Hematopoietic multipotent progenitor cell (in vitro differentiated cells): ENCODE results near the gene SYAP1. TPM values are rescaled to one million over a fixed set of nuclear protein-coding genes. Genes with fewer than 3 reads are reported as not detected.
"Not testable (repeated sequence)": the region's sequence is repeated elsewhere in the genome, so short reads cannot be mapped to it uniquely, and the experiment has no call there.

Experiments used
- DNase-seq, 3 donors: peaks; one replicate each; pipeline ENCODE4 v3.0.0-alpha.2; 2011 to 2015; ENCODE audit warnings: low read depth in 2 of 3, low spot score in 2 of 3
- total RNA-seq: library from RNA; depleted of rRNA; stranded (reverse); fragments of >200 nt; gene quantifications from one replicate; pipeline ENCODE4 v1.2.3, GENCODE V29; 2012

Gene SYAP1
- total RNA-seq, 1 donor, result 10.8 TPM

DNA sequence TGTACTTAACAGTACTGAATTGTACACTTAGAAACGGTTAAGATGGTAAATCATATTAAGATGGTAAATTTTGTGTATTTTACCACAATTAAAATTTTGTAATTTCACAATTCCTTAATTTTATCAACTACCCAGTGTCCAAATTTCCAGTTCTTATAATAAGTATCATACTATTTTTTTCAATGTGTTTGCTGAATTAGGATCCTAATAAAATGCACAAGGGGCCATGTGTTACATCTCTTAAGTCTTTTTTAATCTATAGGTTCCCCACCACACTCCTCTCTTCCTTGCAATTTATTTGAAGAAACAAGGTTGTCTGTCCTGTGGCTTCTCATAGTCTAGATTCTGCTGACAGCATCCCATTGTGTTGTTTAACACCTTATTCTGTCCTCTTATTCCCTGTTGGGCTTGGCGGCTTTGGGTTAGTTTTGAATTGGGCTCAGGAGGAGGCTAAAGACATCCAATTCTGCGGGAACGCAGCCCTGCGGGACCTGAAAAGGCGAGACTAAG, 533 bp upstream of the SYAP1 start:
- no peak for DNase-seq

DNA sequence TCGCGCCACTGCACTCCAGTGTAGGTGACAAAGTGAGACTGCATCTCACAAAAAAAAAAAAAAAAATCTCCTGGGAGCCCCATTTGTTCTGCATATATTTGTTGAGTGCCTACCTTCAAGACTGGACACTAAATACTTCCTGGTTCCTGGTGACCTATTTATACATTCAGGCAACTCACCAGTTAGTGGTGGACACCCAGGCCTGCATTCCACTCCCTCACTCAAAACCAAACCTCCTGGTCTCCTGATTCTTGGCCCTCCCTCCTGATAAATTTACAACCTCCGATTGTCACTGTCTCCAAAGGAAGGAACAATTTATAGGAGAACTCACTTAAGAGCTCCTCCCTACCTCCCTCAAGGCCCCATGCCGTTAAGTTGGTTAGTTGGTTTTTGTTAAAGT, 3.1 kb downstream of the SYAP1 start:
- no peak for DNase-seq

DNA sequence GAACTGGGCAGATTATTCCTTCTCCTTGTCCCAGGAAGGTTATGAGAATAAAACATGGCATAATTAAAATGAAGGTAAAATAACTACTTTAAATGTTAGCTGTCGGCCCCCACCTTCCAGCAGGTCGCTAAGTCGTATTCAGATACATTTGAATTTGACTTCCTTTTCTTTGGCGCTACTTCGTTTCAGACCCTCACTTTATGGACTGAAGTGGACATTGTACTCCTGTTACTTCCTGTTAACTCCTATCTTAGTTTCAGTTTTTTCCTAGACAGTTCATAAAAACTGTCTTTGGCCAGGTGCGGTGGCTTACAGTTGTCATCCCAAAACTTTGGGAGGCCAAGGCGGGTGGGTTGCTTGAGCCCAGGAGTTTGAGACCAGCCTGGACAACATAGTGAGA, 5.7 kb downstream of the SYAP1 start:
- no peak for DNase-seq

DNA sequence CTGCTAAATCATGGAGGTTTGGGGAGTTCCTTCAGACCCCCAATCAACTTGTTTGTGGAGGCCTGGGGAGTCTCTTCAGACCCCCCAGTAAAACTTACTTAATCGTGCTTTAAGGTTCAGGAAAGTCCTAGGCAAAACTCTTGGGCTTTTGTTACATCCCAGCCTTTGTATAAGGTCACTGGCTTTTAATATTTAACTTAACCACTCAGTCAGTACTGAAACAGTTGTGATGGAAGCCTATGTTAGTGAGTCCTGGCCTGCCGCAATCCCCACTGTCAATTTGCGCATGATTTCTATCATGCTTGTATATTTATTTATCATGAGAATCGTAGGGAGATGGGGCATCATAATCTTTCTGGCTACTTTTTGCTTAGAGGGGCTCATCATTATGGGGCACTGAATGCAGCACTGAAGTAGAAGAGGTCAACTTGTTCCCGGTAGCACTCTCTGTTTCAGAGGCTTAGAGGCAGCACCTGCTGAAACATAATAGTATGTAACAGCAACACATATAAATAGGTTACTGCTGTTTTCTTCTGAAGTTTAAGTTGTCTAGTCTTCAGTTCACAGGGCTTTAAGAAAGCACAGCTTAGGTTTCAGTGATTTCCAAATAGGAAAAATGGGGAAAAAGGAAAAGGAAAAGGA, 7.1 kb downstream of the SYAP1 start:
- not testable (repeated sequence) for DNase-seq

DNA sequence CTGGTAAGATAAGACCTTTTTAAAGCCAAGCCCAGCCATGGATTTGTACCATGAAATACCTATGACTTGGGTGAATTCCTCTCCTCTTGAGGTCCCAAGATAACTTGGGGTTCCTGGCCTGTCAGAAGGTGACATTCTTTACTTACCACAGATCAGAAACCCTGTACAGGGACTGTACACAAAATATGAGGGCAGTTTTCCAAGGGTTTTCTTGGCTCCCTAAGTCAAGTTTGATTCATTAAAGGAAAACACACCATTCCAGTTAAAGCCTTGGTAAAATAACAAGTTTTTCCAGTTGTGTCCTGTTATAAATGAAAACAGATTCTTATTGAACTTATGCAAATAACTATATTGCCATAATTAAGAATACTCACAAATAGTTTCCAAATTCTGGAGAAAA, 8.2 kb downstream of the SYAP1 start:
- DNase-seq, result no peak

DNA sequence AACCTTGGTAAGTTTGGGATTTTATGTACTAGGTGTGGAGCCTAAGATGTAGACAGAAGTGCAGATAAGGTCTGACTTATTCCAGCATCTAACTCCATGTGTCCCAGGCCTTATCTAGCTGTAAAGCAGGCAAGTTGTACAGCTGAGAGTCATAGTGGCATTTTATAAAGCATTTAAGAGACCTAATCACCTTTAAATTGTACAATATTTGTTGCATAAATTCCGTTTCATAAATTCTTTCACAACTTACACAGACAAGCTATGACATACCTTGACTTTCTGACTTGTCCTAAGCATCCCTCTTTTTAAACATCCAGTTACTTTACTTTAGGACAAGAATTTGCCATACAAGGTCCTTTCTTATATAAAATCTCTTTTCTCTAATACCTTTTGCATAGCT, 11.0 kb downstream of the SYAP1 start:
- DNase-seq, result no peak

DNA sequence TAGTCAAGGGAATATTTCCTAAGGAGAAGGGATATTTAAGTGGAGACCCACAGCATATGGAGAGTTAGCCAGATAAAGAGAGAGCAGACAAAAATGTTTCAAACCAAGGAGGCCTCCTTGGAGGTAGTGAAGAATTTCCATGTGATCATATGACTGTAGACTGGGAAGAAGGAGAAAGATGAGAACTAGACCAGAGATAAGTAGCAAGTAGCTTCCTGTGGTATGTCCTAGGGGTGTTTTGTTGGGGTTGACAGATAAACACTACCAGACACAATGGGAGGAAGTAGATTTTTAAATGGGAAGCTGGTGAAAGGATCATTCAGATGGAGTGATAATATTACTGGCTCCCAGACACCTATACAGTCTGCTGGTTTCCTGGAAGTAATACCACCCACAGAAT, 13.6 kb downstream of the SYAP1 start:
- DNase-seq, result no peak

DNA sequence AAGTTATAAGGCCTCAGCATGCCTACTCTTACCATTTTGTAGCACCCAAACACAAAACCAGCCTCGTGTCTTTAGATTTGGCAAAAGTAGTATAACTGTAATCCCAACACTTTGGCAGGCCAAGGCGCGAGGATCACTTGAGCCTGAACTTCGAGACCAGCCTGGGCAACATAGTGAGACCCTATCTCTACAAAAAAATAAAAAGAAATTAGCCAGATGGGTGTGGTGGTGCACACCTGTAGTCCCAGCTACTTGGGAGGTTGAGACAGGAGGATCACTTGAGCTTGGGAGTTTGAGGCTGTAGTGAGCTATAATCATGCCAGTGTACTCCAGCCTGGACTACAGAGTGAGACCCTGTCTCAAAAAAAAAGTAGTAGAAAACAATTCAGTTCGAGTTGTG, 17.6 kb downstream of the SYAP1 start:
- no peak for DNase-seq

DNA sequence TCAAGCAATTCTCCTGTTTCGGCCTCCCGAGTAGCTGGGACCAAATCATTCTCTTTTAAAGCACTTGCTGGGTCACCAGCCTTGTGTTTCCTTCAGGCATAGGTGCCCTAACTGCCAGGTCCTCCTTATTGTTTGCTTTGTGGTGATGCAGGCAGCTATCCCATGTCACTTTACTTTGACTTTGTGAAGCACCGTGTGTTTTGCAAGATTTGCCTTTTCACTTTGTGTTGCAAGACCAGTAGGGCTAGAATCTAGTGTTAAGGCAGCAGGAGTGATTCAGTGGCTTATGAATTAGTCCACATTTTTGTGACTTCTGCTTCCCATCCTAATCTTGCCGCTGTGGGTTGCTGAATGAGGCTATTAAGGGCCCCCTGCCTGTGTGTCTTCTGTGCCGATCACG, 20.2 kb downstream of the SYAP1 start:
- DNase-seq, result no peak

DNA sequence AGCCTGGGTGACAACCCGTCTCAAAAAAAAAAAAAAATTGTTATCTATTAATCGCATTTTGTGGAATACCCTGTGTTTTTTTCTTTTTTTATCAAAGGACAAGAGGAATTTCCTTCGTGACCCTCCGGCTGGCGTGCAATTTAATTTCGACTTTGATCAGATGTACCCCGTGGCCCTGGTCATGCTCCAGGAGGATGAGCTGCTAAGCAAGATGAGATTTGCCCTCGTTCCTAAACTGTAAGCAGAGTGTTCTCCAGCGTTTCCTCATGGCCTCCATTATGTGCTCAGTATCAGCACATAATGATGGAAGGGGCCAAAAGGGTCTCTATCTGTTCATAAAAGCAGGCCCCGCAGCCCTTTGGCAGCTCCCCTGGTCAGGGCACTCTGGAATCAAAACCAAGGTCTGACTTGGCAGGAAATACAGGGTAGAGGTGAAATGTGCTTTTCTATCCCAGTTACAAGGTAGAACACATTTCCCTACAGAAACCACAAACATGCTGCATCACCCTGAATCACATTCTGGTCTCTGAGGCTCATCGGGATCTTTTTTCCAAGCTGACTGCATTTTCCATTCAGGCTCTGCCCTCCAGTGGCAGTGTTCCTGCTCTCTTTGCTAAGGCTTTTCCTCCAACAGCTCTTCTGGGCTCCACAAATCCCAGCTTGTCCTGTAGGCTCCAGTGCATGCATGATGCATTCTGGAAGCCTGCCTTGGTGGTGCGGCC, 24.4 kb downstream of the SYAP1 start:
- no peak for DNase-seq

DNA sequence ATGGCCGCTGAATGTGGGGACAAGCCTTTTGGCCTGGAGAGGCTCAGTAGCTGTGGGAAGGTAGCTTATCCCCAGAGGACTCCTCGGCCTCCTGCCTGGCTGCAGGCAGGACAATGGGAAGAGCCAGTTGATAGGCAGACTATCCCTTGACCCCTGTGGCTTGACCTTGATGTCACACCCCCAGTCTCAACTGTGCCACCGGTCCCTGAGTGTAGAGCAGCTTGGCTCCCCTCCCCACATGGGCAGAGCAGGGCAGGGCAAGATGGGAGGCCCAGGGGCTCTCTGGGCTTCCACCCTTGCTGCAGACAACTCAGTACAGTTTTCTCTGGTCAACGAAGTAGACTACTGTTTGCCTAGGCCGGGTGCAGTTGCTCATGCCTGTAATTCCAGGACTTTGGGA, 25.7 kb downstream of the SYAP1 start:
- no peak for DNase-seq

DNA sequence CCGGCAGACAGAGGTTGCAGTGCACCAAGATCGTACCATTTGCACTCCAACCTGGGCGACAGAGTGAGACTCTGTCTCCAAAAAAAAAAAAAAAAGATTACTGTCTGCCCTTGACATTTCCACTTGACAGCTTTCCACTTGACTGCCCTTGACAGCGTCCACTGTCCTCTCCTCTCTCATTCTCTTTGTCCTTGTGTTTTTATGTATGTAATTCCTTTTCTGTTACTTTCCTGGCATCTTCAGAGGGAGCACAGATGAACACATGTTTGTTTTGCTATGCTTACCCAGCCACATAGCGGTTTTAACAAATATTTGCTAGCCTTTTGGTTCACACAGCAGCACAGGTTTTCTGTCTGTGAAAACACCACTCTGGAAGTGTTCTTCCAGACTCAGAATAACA, 26.2 kb downstream of the SYAP1 start:
- no peak for DNase-seq

DNA sequence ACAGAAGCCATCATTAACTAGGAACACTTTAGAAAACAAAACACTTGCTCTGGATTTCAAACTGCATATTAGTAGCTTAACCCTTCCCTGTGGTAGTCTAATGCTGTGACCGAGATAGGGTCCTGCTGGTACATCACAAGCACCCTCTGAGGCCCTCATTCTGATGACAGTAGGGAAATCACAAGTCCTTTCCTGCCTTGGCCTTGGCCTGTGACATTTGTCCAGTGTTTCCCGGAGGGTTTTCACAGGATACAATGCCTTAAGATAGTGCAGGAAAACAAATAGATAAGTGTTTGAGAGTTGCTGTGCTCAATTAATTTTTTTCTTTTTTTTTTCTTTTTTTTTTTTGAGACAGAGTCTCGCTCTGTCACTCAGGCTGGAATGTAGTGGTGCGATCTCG, 29.0 kb downstream of the SYAP1 start:
- DNase-seq, result no peak

DNA sequence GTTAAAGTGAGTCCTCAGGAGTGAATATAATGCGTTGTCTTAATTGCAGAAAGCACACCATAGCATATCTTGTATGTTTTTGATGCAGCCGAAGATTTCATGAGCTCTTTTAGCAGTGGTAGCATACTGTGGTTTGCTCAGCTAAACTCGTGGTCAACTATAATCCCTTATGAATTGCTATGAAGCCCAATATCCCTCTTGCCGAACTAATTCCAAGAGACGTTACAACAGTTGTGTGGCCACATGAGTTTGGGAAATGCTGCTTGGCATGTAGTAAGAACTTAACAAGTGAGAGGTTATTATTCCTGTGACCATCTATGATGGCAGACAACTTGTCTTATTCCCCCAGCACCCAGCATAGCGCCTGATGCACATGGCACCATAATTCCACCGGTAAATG, 30.7 kb downstream of the SYAP1 start:
- DNase-seq, result no peak

DNA sequence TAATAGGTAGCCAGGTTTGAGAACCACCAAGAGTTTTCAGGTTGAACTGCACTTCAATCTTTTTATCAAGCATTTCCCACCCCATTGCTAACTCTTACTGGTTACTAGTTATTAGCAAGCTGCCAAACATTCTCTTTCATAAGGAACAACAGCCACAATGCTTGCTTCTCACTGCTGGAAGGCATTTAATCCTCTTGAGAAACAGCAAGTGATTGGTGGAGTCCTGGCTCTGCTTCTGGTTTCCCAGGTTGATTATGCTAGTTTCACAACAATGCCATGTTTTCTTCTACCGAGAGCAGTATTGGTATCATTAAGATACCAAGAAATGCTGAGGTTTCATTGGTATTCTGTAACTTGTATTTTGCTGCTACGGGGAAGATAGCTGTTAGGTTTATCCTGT, 34.6 kb downstream of the SYAP1 start:
- no peak for DNase-seq

DNA sequence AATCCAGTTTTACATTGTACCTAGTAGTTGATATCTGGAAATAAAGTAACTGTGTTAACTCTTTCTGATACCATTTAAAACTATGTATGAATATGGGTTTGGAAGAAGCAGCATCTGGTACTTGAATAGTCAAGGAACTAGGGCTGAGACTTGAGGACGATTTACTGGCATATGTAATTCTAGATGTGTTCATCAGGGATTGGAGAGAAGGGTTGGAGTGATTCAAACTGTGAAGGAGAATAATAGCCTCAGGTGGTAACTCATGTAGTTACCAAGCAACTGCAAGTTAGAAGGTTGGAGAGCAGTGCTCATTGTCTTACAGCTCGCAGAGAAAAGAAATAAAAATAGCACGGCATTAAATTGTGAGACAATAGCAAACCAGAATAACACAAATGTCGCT, 37.3 kb downstream of the SYAP1 start:
- no peak for DNase-seq

DNA sequence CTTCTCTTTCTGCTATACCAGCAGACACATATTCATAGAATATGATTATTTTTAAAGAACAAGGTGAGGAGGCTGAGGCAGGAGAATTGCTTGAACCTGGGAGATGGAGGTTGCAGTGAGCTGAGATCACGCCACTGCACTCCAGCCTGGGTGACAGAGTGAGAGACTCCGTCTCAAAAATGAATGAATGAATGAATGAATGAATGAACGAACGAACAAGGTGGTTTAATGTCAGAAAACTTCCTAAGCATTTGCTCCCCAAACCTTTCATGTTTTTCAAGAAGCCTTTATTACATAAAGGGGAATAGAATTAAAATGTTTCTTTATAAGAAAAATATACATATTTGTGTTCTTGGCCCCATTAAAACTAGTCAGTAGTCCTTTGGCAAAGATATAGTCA, 42.1 kb downstream of the SYAP1 start:
- not testable (repeated sequence) for DNase-seq

DNA sequence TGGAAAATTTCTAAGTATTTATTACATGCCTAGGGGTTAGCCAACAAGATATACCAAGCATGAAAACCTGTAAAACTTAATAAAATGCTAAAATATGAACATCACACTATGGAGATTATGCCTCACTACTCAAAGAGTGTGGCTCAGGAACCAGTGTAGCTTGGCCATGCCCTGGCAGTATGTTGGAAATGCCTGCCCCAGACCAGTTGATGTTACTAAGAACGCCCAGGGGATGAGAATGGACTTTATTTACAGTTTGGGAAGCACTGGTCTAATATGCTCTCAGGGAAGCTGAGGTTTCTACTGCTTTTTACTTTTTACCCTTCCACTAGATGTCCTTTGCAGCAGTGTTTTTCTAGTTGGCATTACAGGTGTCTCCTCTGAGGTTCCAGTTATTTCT, 43.2 kb downstream of the SYAP1 start:
- no peak for DNase-seq

DNA sequence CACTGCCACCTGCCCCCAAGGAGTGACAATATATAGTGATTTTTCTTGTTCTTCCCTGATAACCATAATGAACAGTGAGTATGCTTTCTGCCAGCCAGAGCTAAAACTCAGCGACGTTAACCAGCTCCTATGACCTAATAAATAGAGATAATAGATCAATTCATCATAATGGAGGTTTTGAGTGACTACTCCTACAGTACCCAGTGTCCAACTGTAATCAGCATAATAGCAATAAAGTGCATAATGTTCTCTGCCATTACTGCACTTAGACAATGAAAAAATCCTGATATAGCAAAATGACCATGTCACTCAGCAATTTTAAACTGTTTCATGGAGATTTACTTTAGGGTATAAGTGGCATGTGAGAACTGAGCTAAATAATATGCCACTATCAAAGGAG, 46.2 kb downstream of the SYAP1 start:
- no peak for DNase-seq

DNA sequence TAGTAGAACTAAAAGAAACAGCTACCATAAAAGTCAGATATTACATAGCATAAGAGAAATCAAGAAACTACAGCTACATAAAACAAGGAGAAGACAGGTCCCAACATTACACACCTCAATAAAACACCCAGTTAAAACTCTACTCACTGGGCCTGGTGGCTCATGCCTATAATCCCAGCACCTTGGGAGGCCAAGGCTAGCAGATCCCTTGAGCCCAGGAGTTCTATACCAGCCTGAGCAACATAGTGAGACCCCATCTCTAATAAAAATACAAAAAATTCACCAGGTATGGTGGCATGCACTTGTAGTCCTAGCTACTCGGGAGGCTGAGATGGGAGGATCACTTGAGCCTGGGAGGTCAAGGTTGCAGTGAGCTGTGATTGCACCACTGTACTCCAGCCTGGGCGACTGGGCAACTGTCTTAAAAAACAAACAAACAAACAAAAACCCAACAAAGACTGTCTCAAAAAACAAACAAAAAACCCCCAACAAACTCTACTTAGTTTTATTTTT, 51.6 kb downstream of the SYAP1 start:
- DNase-seq, result no peak

DNA sequence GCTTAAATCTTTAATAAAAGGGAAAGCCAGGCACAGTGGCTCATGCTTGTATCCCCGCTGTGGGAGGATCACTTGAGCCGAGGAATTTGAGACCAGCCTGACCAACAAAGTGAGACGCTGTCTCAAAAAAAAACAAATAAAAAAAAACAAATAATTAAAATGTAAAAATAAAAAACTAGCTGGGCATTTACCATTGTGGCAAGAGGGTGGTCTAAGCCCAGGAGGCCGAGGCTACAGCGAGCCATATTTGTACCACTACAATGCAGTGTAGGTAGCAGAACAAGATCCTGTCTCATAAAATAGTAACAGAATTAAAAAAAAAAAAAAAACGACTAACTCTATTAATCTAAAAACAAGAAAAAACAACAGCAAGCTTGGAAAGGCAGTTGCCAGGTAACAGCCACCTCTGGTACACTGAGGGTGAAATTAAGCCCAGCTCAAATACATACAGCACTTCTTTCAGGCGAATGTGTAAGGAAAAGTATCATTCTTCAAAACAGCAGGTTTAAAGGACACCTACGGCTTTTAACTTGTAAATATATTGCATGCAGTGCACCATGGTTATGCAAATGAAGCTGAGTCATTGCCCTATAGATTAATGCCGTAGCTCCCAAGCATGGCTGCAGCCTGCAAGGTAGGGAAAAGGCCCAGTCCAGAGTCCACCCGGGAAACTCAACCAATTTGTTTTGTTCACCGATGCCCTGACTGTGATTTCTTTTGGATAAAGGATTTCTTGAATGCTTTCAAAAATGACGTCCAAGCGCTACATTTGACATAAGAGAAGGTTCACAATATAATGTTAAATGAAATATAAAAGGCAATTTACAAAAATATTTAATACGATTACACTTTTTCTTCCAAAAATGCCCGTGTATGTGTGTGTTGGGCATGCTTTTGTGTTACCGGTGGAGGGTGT, 52.3 kb downstream of the SYAP1 start:
- no peak for DNase-seq
